GM12873 (cell line): ENCODE measurements around the gene CENPF.

ENCODE experiments used
- CTCF ChIP-seq: IDR thresholded peaks from 2 replicates; pipeline ENCODE4 v1.5.1; 2012; ENCODE audit warnings: low read depth, mild to moderate bottlenecking, moderate library complexity, low read length, control low read depth; ENCODE audit not compliant: insufficient read depth; ENCODE audit errors: missing control alignments

The CENPF gene

DNA sequence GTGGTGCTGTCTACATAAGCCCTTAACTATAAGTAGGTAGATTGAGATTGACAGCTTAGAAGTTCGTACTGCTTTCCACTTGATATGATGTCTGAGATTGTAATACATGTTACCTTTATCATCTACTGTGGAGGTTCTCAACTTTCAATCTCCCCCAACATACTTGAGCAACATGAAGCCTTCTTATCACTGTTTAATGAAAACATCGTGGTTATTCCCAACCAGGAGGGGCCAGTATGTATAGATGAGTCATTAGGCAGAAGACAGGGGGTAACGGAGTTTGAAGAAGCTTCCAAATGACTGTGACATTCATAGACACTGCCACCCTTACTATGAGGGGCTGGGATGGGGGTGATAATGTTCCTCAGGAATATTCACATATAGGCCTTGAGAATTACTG lies 36.0 kb downstream of the CENPF start:
- no peak for TF ChIP-seq CTCF

DNA sequence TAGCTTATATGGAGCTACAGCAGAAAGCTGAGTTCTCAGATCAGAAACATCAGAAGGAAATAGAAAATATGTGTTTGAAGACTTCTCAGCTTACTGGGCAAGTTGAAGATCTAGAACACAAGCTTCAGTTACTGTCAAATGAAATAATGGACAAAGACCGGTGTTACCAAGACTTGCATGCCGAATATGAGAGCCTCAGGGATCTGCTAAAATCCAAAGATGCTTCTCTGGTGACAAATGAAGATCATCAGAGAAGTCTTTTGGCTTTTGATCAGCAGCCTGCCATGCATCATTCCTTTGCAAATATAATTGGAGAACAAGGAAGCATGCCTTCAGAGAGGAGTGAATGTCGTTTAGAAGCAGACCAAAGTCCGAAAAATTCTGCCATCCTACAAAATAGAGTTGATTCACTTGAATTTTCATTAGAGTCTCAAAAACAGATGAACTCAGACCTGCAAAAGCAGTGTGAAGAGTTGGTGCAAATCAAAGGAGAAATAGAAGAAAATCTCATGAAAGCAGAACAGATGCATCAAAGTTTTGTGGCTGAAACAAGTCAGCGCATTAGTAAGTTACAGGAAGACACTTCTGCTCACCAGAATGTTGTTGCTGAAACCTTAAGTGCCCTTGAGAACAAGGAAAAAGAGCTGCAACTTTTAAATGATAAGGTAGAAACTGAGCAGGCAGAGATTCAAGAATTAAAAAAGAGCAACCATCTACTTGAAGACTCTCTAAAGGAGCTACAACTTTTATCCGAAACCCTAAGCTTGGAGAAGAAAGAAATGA lies 37.6 kb downstream of the CENPF start:
- TF ChIP-seq CTCF: no peak

GRCh38 chr1:214641214-214641895 lies 38.4 kb downstream of the CENPF start:
- no peak for TF ChIP-seq CTCF

GRCh38 chr1:214643030-214643429 lies 40.0 kb downstream of the CENPF start:
- TF ChIP-seq CTCF: no peak

DNA sequence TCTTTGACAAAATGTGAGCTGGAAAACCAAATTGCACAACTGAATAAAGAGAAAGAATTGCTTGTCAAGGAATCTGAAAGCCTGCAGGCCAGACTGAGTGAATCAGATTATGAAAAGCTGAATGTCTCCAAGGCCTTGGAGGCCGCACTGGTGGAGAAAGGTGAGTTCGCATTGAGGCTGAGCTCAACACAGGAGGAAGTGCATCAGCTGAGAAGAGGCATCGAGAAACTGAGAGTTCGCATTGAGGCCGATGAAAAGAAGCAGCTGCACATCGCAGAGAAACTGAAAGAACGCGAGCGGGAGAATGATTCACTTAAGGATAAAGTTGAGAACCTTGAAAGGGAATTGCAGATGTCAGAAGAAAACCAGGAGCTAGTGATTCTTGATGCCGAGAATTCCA lies 42.7 kb downstream of the CENPF start:
- no peak for TF ChIP-seq CTCF

DNA sequence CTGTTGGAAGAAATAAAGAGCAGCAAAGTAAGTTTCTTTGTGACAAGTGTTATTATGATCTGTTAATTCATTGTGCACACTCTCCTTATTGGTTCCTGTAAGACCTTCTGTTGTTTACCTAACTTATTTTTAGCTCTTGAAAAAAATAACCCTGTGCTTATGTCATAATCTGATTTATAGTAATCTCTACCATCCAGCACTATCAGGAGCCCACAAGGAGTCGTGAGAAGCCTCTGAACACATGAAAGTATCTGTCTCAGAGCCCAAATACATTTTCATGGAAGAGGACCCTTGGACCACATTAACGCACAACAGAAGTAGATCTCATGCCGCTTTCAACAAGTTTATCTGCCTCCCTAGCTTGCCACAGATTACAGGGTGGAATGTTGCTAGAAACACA lies 45.8 kb downstream of the CENPF start:
- TF ChIP-seq CTCF: no peak

DNA sequence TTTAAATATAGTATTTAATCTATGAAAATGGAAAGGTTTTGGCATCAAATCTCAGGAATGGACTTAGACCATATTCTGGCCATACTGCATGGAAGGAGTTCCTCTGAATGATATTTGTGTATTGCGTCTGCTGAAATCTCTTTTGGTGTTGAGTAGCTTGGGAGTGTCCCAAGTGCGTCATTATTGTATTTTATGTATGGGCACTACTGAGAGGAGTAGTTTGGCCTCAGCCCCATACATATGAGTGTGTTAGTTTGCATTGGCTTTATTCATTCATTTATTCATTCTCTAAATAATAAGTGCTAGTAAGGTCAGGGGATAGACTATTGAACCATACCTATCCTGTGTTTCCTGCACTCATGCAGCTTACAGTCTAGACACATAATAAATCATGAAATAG lies 46.6 kb downstream of the CENPF start:
- no peak for TF ChIP-seq CTCF
